Measurements from ENCODE around the gene SLC6A19.

Gene SLC6A19

DNA sequence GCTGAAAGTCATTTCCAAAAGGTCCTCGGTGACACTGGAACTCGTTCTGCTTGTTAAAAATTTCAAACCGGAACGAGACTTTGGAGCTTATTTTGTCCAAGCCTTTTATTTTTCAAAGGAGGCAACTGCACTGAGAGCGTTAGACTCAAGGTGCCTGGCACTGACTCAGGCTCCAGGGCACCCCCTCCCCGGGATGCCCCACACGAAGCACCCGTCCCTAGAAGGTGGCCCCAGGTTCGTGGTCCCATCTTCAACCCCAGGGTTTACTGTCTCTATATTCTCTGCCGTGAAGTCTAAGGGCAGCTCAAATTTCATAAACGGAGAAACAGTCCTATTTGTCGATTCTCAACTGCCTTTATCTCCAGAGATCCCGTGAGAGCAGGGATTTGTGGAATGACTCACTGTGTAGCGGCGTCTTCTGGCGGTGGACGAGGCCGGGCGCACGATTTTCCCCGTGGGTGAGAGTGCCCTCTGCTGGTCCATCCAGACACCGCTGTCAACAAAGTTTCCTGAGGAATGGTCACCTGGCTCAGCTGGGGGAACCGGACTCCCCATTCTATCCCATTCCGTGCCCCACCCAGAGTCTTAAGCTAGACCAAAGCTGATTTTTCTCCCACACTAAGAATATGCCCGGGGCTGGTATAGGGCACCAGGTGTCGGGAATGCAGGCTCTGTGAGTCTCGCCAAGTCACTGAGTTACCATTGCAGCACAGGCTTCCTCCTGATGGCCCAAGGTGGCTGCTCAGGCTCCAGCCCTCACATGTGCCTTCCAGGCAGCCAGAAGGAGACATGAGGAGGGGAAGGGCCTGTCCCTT, 27.1 kb upstream of the SLC6A19 start:
- H3K27me3 ChIP-seq (ENCODE audit: low read length), result no peaks in the 10 kb centered on the region
- no peaks in the 10 kb centered on the region for H3F3A ChIP-seq (ENCODE audit: insufficient read depth)
- H2AFZ ChIP-seq (ENCODE audit: low read depth, low read length, severe bottlenecking), result no peak overlapping the region

DNA sequence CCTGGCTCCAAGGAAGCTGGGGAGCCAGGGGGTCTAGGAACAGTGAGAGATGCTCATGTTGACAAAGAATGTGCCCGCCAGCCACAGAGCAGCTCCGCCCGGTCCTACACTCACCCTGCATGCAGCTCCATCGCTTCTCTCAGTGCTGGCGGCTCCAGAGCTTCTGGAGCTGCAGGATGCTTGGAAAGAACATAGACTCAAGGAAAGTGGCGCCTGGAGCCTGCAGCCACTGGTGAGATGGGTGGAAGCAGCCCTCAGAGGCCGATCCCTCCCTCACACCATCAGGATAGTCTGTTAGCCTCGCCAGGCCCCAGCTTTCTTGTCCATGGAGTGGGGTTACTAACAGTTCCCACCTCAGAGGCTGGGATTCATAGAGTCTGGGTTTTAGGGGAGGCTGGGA, 26.4 kb upstream of the SLC6A19 start:
- Histone ChIP-seq H3K9me3 (ENCODE audit: insufficient read depth, low read length) (no peaks in the 10 kb centered on the region), H3K4me2 (ENCODE audit: low read depth, low read length, poor library complexity, severe bottlenecking) (no peak overlapping the region), H3K4me3 (ENCODE audit: insufficient read depth, low read length, poor library complexity, severe bottlenecking) (no peak overlapping the region), H4K20me1 (ENCODE audit: low read depth, low read length) (no peaks in the 10 kb centered on the region), H3F3A (ENCODE audit: insufficient read depth) (no peaks in the 10 kb centered on the region), H3K79me2 (ENCODE audit: insufficient read depth, low read length) (no peaks in the 10 kb centered on the region), H3K9ac (ENCODE audit: low read length) (no peak overlapping the region), H3K9me2 (replicated peaks; ENCODE audit: insufficient read depth, low read length) (no peaks in the 10 kb centered on the region), H2AFZ (ENCODE audit: low read depth, low read length, severe bottlenecking) (no peak overlapping the region), H3K27me3 (ENCODE audit: low read length) (no peaks in the 10 kb centered on the region), H3K27ac (ENCODE audit: low read depth, low read length) (no peak overlapping the region), H3K36me3 (ENCODE audit: low read length) (no peaks in the 10 kb centered on the region)
- TF ChIP-seq, protein P1, sequence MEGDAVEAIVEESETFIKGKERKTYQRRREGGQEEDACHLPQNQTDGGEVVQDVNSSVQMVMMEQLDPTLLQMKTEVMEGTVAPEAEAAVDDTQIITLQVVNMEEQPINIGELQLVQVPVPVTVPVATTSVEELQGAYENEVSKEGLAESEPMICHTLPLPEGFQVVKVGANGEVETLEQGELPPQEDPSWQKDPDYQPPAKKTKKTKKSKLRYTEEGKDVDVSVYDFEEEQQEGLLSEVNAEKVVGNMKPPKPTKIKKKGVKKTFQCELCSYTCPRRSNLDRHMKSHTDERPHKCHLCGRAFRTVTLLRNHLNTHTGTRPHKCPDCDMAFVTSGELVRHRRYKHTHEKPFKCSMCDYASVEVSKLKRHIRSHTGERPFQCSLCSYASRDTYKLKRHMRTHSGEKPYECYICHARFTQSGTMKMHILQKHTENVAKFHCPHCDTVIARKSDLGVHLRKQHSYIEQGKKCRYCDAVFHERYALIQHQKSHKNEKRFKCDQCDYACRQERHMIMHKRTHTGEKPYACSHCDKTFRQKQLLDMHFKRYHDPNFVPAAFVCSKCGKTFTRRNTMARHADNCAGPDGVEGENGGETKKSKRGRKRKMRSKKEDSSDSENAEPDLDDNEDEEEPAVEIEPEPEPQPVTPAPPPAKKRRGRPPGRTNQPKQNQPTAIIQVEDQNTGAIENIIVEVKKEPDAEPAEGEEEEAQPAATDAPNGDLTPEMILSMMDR (IDR thresholded peaks at IDR 0.05; ENCODE audit: insufficient read depth, low read length, poor library complexity, severe bottlenecking), result no peak
- TF ChIP-seq EZH2phosphoT487 (conservative IDR thresholded peaks at IDR 0.05; ENCODE audit: low read length), result no peak

More for the DNA sequence above, 27.1 kb upstream of the SLC6A19 start:
- Histone ChIP-seq H3K9ac (ENCODE audit: low read length) (no peak overlapping the region), H3K9me2 (replicated peaks; ENCODE audit: insufficient read depth, low read length) (no peaks in the 10 kb centered on the region), H3K4me2 (ENCODE audit: low read depth, low read length, poor library complexity, severe bottlenecking) (no peak overlapping the region), H3K4me3 (ENCODE audit: insufficient read depth, low read length, poor library complexity, severe bottlenecking) (no peak overlapping the region), H3K9me3 (ENCODE audit: insufficient read depth, low read length) (no peaks in the 10 kb centered on the region), H3K36me3 (ENCODE audit: low read length) (no peaks in the 10 kb centered on the region), H3K79me2 (ENCODE audit: insufficient read depth, low read length) (no peaks in the 10 kb centered on the region), H4K20me1 (ENCODE audit: low read depth, low read length) (no peaks in the 10 kb centered on the region), H3K27ac (ENCODE audit: low read depth, low read length) (no peak overlapping the region)
- no peak for TF ChIP-seq EZH2phosphoT487 (conservative IDR thresholded peaks at IDR 0.05; ENCODE audit: low read length)
- TF ChIP-seq, protein P1 (IDR thresholded peaks at IDR 0.05; ENCODE audit: insufficient read depth, low read length, poor library complexity, severe bottlenecking), result peak; percentile 72

DNA sequence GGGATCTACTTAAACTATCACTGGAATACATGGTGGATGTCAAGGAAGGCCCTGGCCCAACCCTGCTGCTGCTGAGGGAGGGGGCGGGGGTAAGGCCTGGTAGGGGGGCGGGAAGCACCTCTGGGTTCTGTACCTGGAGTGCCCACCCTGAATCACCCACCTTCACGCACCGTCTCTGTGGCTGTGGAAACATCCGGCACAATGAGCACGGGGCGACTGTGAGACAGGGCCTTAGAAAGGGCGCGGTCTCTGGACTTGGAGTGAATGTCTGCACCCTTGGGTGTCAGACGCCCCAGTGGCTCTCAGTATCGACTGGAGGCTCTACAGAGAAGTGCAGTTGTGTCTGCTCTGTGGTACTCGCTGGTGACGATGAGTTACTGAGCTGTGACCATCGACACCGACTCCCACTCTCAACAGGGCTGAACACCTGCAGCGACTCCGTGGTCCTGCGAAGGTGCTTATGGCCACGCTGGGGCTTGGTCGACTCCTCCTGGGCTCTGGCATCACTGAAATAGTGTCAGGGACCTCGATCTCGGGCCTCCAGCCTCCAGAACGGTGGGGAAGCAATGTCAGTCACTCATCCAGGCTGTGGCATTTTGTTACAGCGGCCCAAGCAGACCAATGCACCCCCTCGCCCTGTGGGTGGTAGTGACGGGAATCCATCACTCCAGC, 25.5 kb upstream of the SLC6A19 start:
- H3K9me2 ChIP-seq (replicated peaks; ENCODE audit: insufficient read depth, low read length), result no peaks in the 10 kb centered on the region
- H3K9me3 ChIP-seq (ENCODE audit: insufficient read depth, low read length), result no peaks in the 10 kb centered on the region
- TF ChIP-seq, protein P1 (IDR thresholded peaks at IDR 0.05; ENCODE audit: insufficient read depth, low read length, poor library complexity, severe bottlenecking), result no peak
- TF ChIP-seq EZH2phosphoT487 (conservative IDR thresholded peaks at IDR 0.05; ENCODE audit: low read length), result no peak
- no peak overlapping the region for H3K4me3 ChIP-seq (ENCODE audit: insufficient read depth, low read length, poor library complexity, severe bottlenecking)
- no peak overlapping the region for H2AFZ ChIP-seq (ENCODE audit: low read depth, low read length, severe bottlenecking)
- H3F3A ChIP-seq (ENCODE audit: insufficient read depth), result no peaks in the 10 kb centered on the region
- H3K9ac ChIP-seq (ENCODE audit: low read length), result no peak overlapping the region
- H3K79me2 ChIP-seq (ENCODE audit: insufficient read depth, low read length), result no peaks in the 10 kb centered on the region
- no peak overlapping the region for H3K4me2 ChIP-seq (ENCODE audit: low read depth, low read length, poor library complexity, severe bottlenecking)
- no peaks in the 10 kb centered on the region for H4K20me1 ChIP-seq (ENCODE audit: low read depth, low read length)
- no peaks in the 10 kb centered on the region for H3K27me3 ChIP-seq (ENCODE audit: low read length)
- no peaks in the 10 kb centered on the region for H3K36me3 ChIP-seq (ENCODE audit: low read length)
- no peak overlapping the region for H3K27ac ChIP-seq (ENCODE audit: low read depth, low read length)

Measured in SU-DHL-6 (cell line).